ENCODE data around the gene RIPOR2. TPM values are rescaled to one million over a fixed set of nuclear protein-coding genes. Genes with fewer than 3 reads are reported as not detected.

The RIPOR2 gene
- total and polyA plus RNA-seq, 4 donors = 1.6 to 10.9 (median 3.7) TPM

DNA sequence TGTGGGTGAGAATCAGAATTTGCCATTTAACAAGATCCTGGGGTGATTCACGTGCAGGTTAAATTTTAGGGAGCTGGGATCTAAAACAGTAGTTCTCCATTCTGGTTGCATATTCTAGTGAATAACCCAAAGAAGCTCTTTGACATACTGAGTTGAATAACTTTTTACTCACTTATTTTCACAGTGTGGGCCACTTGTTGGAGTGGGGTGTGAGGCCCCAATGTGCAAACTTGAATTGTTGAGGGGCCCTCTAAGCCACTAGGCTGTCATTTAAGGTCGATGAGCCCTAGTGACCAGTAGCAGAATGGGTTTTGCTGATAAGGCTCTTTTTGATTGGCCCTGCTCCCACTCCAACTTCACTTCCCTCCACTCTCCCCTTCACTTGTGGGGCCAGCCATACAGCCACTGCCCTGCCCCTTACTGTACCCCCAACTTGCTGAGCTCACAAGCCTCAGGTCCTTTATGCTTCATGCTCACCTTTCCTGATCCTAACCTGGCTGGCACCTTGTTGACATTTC lies 33.6 kb upstream of the RIPOR2 start:
- no peaks in the 10 kb centered on the region for H3K36me3 ChIP-seq (ENCODE audit: control insufficient read depth in 4 of 4, insufficient read depth in 3 of 4, low read depth in 1 of 4, low read length in 3 of 4)
- H3K9me3 ChIP-seq (ENCODE audit: control insufficient read depth in 4 of 4, low read length in 3 of 4) = no peaks in the 10 kb centered on the region
- no peaks in the 10 kb centered on the region for H3K4me1 ChIP-seq (ENCODE audit: control insufficient read depth in 4 of 4, insufficient read depth in 4 of 4, low read length in 3 of 4)
- H3K9ac ChIP-seq (ENCODE audit: low read depth in 1 of 2, low read length in 2 of 2) = no peak overlapping the region
- WGBS = 79% methylated on average over 2 of the region's 2 CpGs
- H3K4me3 ChIP-seq (ENCODE audit: low read depth in 1 of 3, low read length in 3 of 3) = no peak overlapping the region
- peaks cover 0 to 8% (median 0%) of the 10 kb centered on the region in 4 donors for H3K27me3 ChIP-seq (ENCODE audit: control insufficient read depth in 4 of 4, insufficient read depth in 4 of 4, low read length in 3 of 4)
- no peak overlapping the region for H3K27ac ChIP-seq (ENCODE audit: low read depth in 1 of 2, low read length in 2 of 2)
- TF ChIP-seq, protein P1, sequence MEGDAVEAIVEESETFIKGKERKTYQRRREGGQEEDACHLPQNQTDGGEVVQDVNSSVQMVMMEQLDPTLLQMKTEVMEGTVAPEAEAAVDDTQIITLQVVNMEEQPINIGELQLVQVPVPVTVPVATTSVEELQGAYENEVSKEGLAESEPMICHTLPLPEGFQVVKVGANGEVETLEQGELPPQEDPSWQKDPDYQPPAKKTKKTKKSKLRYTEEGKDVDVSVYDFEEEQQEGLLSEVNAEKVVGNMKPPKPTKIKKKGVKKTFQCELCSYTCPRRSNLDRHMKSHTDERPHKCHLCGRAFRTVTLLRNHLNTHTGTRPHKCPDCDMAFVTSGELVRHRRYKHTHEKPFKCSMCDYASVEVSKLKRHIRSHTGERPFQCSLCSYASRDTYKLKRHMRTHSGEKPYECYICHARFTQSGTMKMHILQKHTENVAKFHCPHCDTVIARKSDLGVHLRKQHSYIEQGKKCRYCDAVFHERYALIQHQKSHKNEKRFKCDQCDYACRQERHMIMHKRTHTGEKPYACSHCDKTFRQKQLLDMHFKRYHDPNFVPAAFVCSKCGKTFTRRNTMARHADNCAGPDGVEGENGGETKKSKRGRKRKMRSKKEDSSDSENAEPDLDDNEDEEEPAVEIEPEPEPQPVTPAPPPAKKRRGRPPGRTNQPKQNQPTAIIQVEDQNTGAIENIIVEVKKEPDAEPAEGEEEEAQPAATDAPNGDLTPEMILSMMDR (IDR thresholded peaks at IDR 0.05; ENCODE audit: low read depth, low read length, missing input control) = no peak
- TF ChIP-seq GABPA (IDR thresholded peaks at IDR 0.05 in 1 of 2, conservative IDR thresholded peaks at IDR 0.05 in 1 of 2) (no peak), RAD21 (IDR thresholded peaks at IDR 0.05) (no peak), JUND (IDR thresholded peaks at IDR 0.05) (no peak), SP1 (IDR thresholded peaks at IDR 0.05) (no peak), FOXA1 (IDR thresholded peaks at IDR 0.05) (no peak), NR2F2 (IDR thresholded peaks at IDR 0.05) (no peak), HNF4A (conservative IDR thresholded peaks at IDR 0.05) (no peak), FOXA2 (IDR thresholded peaks at IDR 0.05) (no peak), HNF4G (IDR thresholded peaks at IDR 0.05) (no peak)
- TF ChIP-seq, protein P2, sequence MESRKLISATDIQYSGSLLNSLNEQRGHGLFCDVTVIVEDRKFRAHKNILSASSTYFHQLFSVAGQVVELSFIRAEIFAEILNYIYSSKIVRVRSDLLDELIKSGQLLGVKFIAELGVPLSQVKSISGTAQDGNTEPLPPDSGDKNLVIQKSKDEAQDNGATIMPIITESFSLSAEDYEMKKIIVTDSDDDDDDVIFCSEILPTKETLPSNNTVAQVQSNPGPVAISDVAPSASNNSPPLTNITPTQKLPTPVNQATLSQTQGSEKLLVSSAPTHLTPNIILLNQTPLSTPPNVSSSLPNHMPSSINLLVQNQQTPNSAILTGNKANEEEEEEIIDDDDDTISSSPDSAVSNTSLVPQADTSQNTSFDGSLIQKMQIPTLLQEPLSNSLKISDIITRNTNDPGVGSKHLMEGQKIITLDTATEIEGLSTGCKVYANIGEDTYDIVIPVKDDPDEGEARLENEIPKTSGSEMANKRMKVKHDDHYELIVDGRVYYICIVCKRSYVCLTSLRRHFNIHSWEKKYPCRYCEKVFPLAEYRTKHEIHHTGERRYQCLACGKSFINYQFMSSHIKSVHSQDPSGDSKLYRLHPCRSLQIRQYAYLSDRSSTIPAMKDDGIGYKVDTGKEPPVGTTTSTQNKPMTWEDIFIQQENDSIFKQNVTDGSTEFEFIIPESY (IDR thresholded peaks at IDR 0.05) = no peak
- TF ChIP-seq, protein P3, sequence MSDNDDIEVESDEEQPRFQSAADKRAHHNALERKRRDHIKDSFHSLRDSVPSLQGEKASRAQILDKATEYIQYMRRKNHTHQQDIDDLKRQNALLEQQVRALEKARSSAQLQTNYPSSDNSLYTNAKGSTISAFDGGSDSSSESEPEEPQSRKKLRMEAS (IDR thresholded peaks at IDR 0.05) = no peak
- DNase-seq (ENCODE audit: low spot score) = no peak

DNA sequence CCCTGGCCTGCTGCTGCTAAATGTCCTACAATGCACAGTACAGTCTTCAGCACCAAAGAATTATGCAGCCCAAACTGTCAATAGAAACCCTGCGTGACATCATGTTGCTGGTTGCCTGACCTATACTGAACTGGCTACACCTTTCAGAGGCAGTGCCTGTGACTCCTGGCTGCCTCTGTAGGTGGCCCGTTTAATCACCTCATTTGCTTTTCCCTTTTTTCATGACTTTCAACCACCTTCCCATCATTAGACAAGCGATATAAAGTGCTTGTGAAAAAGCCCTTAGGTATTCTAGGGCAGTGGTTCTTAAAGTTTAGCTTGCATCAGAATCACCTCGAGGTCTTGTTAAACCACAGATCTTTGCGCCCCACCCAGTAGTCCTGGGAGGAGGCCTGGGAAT lies 33.0 kb upstream of the RIPOR2 start:
- no peak for DNase-seq (ENCODE audit: low spot score)
- Histone ChIP-seq H3K27ac (ENCODE audit: low read depth in 1 of 2, low read length in 2 of 2) (no peak overlapping the region), H3K9me3 (ENCODE audit: control insufficient read depth in 4 of 4, low read length in 3 of 4) (no peaks in the 10 kb centered on the region), H3K9ac (ENCODE audit: low read depth in 1 of 2, low read length in 2 of 2) (no peak overlapping the region), H3K36me3 (ENCODE audit: control insufficient read depth in 4 of 4, insufficient read depth in 3 of 4, low read depth in 1 of 4, low read length in 3 of 4) (no peaks in the 10 kb centered on the region), H3K27me3 (ENCODE audit: control insufficient read depth in 4 of 4, insufficient read depth in 4 of 4, low read length in 3 of 4) (peaks cover 0 to 5% (median 0%) of the 10 kb centered on the region in 4 donors), H3K4me3 (ENCODE audit: low read depth in 1 of 3, low read length in 3 of 3) (no peak overlapping the region), H3K4me1 (ENCODE audit: control insufficient read depth in 4 of 4, insufficient read depth in 4 of 4, low read length in 3 of 4) (no peaks in the 10 kb centered on the region)
- 86% methylated on average over 5 of the region's 5 CpGs for WGBS
- TF ChIP-seq NR2F2 (IDR thresholded peaks at IDR 0.05) = no peak
- no peak for TF ChIP-seq HNF4G (IDR thresholded peaks at IDR 0.05)

DNA sequence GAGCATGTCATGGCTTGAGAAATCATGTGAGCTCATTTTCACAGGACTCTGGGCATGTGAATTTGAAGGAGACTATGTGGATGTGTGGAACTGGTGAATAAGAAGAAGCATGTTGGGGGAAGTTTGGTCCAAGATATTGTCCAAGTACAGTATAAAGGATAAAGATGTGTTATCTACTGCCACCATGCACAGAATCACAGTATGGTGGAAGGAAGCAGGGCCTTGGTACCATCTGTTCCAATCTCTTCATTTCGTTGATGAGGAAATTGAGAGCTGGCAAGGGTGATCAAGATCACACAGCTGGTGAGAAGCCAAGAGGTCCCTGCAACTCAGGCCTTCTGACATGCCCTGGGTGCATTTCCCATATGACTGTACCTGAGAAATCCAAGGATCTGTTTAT lies 31.5 kb upstream of the RIPOR2 start:
- peaks cover 0 to 5% (median 0%) of the 10 kb centered on the region in 4 donors for H3K27me3 ChIP-seq (ENCODE audit: control insufficient read depth in 4 of 4, insufficient read depth in 4 of 4, low read length in 3 of 4)
- 57% methylated on average over 1 of the region's 1 CpG for WGBS

More for the DNA sequence above, 31.5 kb upstream of the RIPOR2 start:
- TF ChIP-seq, protein P2 (IDR thresholded peaks at IDR 0.05) = no peak
- TF ChIP-seq, protein P4, sequence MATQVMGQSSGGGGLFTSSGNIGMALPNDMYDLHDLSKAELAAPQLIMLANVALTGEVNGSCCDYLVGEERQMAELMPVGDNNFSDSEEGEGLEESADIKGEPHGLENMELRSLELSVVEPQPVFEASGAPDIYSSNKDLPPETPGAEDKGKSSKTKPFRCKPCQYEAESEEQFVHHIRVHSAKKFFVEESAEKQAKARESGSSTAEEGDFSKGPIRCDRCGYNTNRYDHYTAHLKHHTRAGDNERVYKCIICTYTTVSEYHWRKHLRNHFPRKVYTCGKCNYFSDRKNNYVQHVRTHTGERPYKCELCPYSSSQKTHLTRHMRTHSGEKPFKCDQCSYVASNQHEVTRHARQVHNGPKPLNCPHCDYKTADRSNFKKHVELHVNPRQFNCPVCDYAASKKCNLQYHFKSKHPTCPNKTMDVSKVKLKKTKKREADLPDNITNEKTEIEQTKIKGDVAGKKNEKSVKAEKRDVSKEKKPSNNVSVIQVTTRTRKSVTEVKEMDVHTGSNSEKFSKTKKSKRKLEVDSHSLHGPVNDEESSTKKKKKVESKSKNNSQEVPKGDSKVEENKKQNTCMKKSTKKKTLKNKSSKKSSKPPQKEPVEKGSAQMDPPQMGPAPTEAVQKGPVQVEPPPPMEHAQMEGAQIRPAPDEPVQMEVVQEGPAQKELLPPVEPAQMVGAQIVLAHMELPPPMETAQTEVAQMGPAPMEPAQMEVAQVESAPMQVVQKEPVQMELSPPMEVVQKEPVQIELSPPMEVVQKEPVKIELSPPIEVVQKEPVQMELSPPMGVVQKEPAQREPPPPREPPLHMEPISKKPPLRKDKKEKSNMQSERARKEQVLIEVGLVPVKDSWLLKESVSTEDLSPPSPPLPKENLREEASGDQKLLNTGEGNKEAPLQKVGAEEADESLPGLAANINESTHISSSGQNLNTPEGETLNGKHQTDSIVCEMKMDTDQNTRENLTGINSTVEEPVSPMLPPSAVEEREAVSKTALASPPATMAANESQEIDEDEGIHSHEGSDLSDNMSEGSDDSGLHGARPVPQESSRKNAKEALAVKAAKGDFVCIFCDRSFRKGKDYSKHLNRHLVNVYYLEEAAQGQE (IDR thresholded peaks at IDR 0.05) = no peak
- no peak for TF ChIP-seq HNF4A (conservative IDR thresholded peaks at IDR 0.05)
- TF ChIP-seq, protein P5, sequence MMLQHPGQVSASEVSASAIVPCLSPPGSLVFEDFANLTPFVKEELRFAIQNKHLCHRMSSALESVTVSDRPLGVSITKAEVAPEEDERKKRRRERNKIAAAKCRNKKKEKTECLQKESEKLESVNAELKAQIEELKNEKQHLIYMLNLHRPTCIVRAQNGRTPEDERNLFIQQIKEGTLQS (IDR thresholded peaks at IDR 0.05) = no peak
- TF ChIP-seq HNF4G (IDR thresholded peaks at IDR 0.05) = no peak
- no peak for TF ChIP-seq NR2F2 (IDR thresholded peaks at IDR 0.05)
- no peak for TF ChIP-seq FOXA2 (IDR thresholded peaks at IDR 0.05)
- no peak for TF ChIP-seq TAF1 (conservative IDR thresholded peaks at IDR 0.05)
- no peak for TF ChIP-seq YY1 (IDR thresholded peaks at IDR 0.05)
- TF ChIP-seq SP1 (IDR thresholded peaks at IDR 0.05) = no peak
- Histone ChIP-seq H3K9me3 (ENCODE audit: control insufficient read depth in 4 of 4, low read length in 3 of 4) (no peaks in the 10 kb centered on the region), H3K27ac (ENCODE audit: low read depth in 1 of 2, low read length in 2 of 2) (no peak overlapping the region), H3K9ac (ENCODE audit: low read depth in 1 of 2, low read length in 2 of 2) (no peak overlapping the region), H3K4me3 (ENCODE audit: low read depth in 1 of 3, low read length in 3 of 3) (no peak overlapping the region), H3K36me3 (ENCODE audit: control insufficient read depth in 4 of 4, insufficient read depth in 3 of 4, low read depth in 1 of 4, low read length in 3 of 4) (no peaks in the 10 kb centered on the region), H3K4me1 (ENCODE audit: control insufficient read depth in 4 of 4, insufficient read depth in 4 of 4, low read length in 3 of 4) (no peaks in the 10 kb centered on the region)
- no peak for DNase-seq (ENCODE audit: low spot score)

Measured in liver (tissue), 9 donors.